HCT116 (cell line): ENCODE results near the gene FTO. TPM values are rescaled to one million over a fixed set of nuclear protein-coding genes. Genes with fewer than 3 reads are reported as not detected.

ENCODE experiments used
- ATAC-seq: fragments of 200-7000 bp; cut with Tn5 transposase; 2 replicates; pipeline ENCODE4 v1.9.1; 2020; ENCODE audit warnings: mild to moderate bottlenecking, moderate library complexity
- BruUV-seq: library from RNA; stranded (reverse); fragments of 400-500 nt; replicated peaks from 2 replicates; lab custom pipeline; 2021; lab: Mats Ljungman, UMichigan
- CTCF ChIA-PET: fragments of 300-600 bp; sonication (Branson Sonifier 250); formaldehyde crosslinking; loops from one replicate; lab custom pipeline; 2021; ENCODE audit warnings: antibody characterized with exemption; lab: Charles Lee
- POLR2A ChIA-PET: fragments of 300-600, 350-600 bp; sonication (Branson Sonifier 250); formaldehyde crosslinking; loops from one replicate; lab custom pipeline; 2021; ENCODE audit warnings: antibody characterized with exemption; lab: Charles Lee
- RAD21 ChIA-PET, 2 experiments: fragments of 300-600 bp; sonication (Branson Sonifier 250); formaldehyde crosslinking; loops; one replicate each; lab custom pipeline; 2023; ENCODE audit warnings: low total read pairs in 2 of 2; ENCODE audit not compliant: uncharacterized antibody in 2 of 2, unreplicated experiment in 2 of 2, low non-redundant PET in 1 of 2; lab: Charles Lee
- DNase-seq: peaks from one replicate; pipeline ENCODE4 v3.0.0-alpha.2; 2010; ENCODE audit warnings: low read depth, low spot score
- H2AFZ ChIP-seq: fragments of 200-600 bp; shearing (Covaris generic), sonication (generic); 2 replicates; pipeline ENCODE4 v1.6.1; 2017; ENCODE audit warnings: low read depth, mixed run types, mixed read lengths, antibody characterized with exemption, low read length; ENCODE audit not compliant: poor library complexity, severe bottlenecking
- H3K27ac ChIP-seq: 2 replicates; pipeline ENCODE4 v1.5.1; 2012; ENCODE audit warnings: low read depth, low read length
- H3K27me3 ChIP-seq: fragments of 200-600 bp; sonication (generic); 2 replicates; pipeline ENCODE4 v1.6.1; 2016; ENCODE audit warnings: mixed run types, low read length, mixed read lengths; ENCODE audit not compliant: insufficient read depth
- H3K36me3 ChIP-seq, 2 experiments: fragments of 200-500 bp in 1 of 2; fragments of 200-600 bp in 1 of 2; sonication (Bioruptor generic) in 1 of 2; sonication (generic) in 1 of 2; 2 replicates each; pipeline versions ENCODE4 v1.5.1 to v1.6.1; 2014 to 2016; ENCODE audit warnings: low read length in 2 of 2, inconsistent platforms in 1 of 2, mixed read lengths in 1 of 2, mixed run types in 1 of 2; ENCODE audit not compliant: insufficient read depth in 2 of 2, control insufficient read depth in 1 of 2
- H3K4me1 ChIP-seq, 2 experiments: fragments of 200-600 bp in 1 of 2; sonication (generic) in 1 of 2; 2 replicates each; pipeline versions ENCODE4 v1.5.1 to v1.6.1; 2012 to 2017; ENCODE audit warnings: low read length in 2 of 2, inconsistent platforms in 1 of 2, mild to moderate bottlenecking in 1 of 2, mixed read lengths in 1 of 2, mixed run types in 1 of 2, moderate library complexity in 1 of 2; ENCODE audit not compliant: insufficient read depth in 2 of 2, control insufficient read depth in 1 of 2
- H3K4me2 ChIP-seq: fragments of 200-600 bp; sonication (generic); 2 replicates; pipeline ENCODE4 v1.6.1; 2017; ENCODE audit warnings: mixed run types, low read length, mixed read lengths
- H3K4me3 ChIP-seq, 2 experiments: fragments of 200-600 bp in 1 of 2; sonication (generic) in 1 of 2; replicated peaks in 1 of 2; 2 replicates each; pipeline ENCODE4 v1.5.1; 2011 to 2016; ENCODE audit warnings: low read length in 2 of 2, control low read depth in 1 of 2, low read depth in 1 of 2, mild to moderate bottlenecking in 1 of 2, mixed read lengths in 1 of 2, mixed run types in 1 of 2
- H3K79me2 ChIP-seq: fragments of 200-600 bp; sonication (generic); 2 replicates; pipeline ENCODE4 v1.6.1; 2017; ENCODE audit warnings: mild to moderate bottlenecking, mixed run types, low read length, moderate library complexity, mixed read lengths; ENCODE audit not compliant: insufficient read depth
- H3K9ac ChIP-seq: fragments of 200-600 bp; sonication (generic); 2 replicates; pipeline ENCODE4 v1.6.1; 2016; ENCODE audit warnings: low read length, mixed read lengths
- H3K9me2 ChIP-seq: fragments of 200-600 bp; sonication (generic), shearing (Covaris generic); 2 replicates; pipeline ENCODE4 v1.6.1; 2017; ENCODE audit warnings: mixed run types, mild to moderate bottlenecking, moderate library complexity; ENCODE audit not compliant: insufficient read depth
- H3K9me3 ChIP-seq, 2 experiments: fragments of 200-500 bp in 1 of 2; fragments of 200-600 bp in 1 of 2; sonication (Bioruptor generic) in 1 of 2; sonication (generic) in 1 of 2; 2 replicates each; pipeline ENCODE4 v1.6.1; 2014 to 2017; ENCODE audit warnings: low read length in 2 of 2, mixed read lengths in 2 of 2, inconsistent platforms in 1 of 2, low read depth in 1 of 2, mild to moderate bottlenecking in 1 of 2, mixed run types in 1 of 2, moderate library complexity in 1 of 2; ENCODE audit not compliant: control insufficient read depth in 1 of 2, insufficient read depth in 1 of 2
- H4K20me1 ChIP-seq: fragments of 200-600 bp; sonication (generic), shearing (Covaris generic); 2 replicates; pipeline ENCODE4 v1.6.1; 2017; ENCODE audit warnings: mixed run types, mild to moderate bottlenecking, moderate library complexity; ENCODE audit not compliant: insufficient read depth
- CBX3 ChIP-seq: IDR thresholded peaks from 2 replicates; pipeline ENCODE4 v1.6.1; 2012; ENCODE audit warnings: low read depth
- EZH2 ChIP-seq: fragments of 200-600 bp; sonication (generic); IDR thresholded peaks from 2 replicates; pipeline ENCODE4 v1.6.1; 2017; ENCODE audit warnings: antibody characterized with exemption, mixed run types
- JUND ChIP-seq: IDR thresholded peaks from 2 replicates; pipeline ENCODE4 v1.6.1; 2012
- POLR2A ChIP-seq: IDR thresholded peaks from 2 replicates; pipeline ENCODE4 v1.7.0; 2011; ENCODE audit warnings: borderline replicate concordance; ENCODE audit not compliant: insufficient read depth, insufficient read length; ENCODE audit errors: extremely low read depth
- POLR2AphosphoS5 ChIP-seq: IDR thresholded peaks from 2 replicates; pipeline ENCODE4 v1.6.1; 2011; ENCODE audit warnings: mild to moderate bottlenecking, low read depth, low read length, moderate library complexity
- SIN3A ChIP-seq: IDR thresholded peaks from 2 replicates; pipeline ENCODE4 v1.6.1; 2012; ENCODE audit warnings: low read depth
- SRF ChIP-seq: IDR thresholded peaks from 2 replicates; pipeline ENCODE4 v1.6.1; 2012; ENCODE audit warnings: low read depth
- TCF7L2 ChIP-seq: IDR thresholded peaks from 2 replicates; pipeline ENCODE4 v1.7.0; 2011; ENCODE audit warnings: borderline replicate concordance, inconsistent platforms; ENCODE audit not compliant: insufficient read depth, insufficient read length; ENCODE audit errors: extremely low read depth
- YY1 ChIP-seq: IDR thresholded peaks from 2 replicates; pipeline ENCODE4 v1.6.1; 2011; ENCODE audit warnings: low read length, low read depth, moderate library complexity, mild to moderate bottlenecking; ENCODE audit not compliant: insufficient replicate concordance; ENCODE audit errors: extremely low read depth
- ZNF274 ChIP-seq: fragments of 200-500 bp; sonication (Bioruptor generic); IDR thresholded peaks from 2 replicates; pipeline ENCODE4 v1.6.1; 2014; ENCODE audit warnings: mild to moderate bottlenecking, low read depth, low read length, inconsistent platforms
- intact Hi-C: fragments of 100-400 bp; cut with micrococcal nuclease; formaldehyde crosslinking; loops from 2 replicates; pipeline ENCODE4 v1.10.0; 2022
- total RNA-seq: library from RNA; stranded (reverse); gene quantifications from one replicate; pipeline ENCODE4 v1.2.1, GENCODE V29; 2021; ENCODE audit not compliant: unreplicated experiment
- TF ChIP-seq, protein P1 (sequence below), 3 experiments: fragments of 200-600 bp in 1 of 3; sonication (generic) in 1 of 3; IDR thresholded peaks in 2 of 3; conservative IDR thresholded peaks in 1 of 3; 2 replicates each; pipeline ENCODE4 v1.5.1; 2012 to 2017; ENCODE audit warnings: low read depth in 2 of 3, low read length in 2 of 3, antibody characterized with exemption in 1 of 3, borderline replicate concordance in 1 of 3, control low read depth in 1 of 3, mild to moderate bottlenecking in 1 of 3, mixed read lengths in 1 of 3, mixed run types in 1 of 3, moderate library complexity in 1 of 3; ENCODE audit not compliant: insufficient read depth in 1 of 3
- TF ChIP-seq, protein P2 (sequence below): IDR thresholded peaks from 2 replicates; pipeline ENCODE4 v1.6.1; 2012
- TF ChIP-seq, protein P3 (sequence below): IDR thresholded peaks from 2 replicates; pipeline ENCODE4 v1.6.1; 2012

Gene FTO
- total RNA-seq, 1 experiment from 2014 or later = 55.2 TPM

DNA sequence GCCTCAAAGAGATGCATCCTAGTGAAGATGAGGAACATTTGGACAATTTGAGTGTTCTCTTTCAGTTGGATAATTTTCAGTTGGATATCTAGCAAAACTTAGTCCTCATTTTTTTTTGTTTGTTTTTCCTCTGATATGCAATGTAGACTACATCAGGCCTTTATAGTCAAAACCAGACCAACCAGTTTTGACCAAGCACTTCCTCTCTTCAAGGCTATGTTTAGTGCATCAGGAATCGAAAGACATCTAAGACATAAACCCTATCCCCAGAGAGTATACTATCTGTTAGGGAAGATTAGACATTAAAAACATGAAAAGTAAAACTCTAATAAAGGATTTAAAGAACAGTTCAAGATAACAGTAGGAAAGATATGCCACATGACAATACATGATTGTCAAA lies 326.5 kb downstream of the FTO start:
- no TSS peak for BruUV-seq
- RAD21 ChIA-PET = no interaction called here

More for the DNA sequence above, 326.5 kb downstream of the FTO start:
- no peaks in the 10 kb centered on the region for H3K36me3 ChIP-seq
- H3K9me3 ChIP-seq = peaks cover 0 to 3% of the 10 kb centered on the region in 2 experiments; a peak in 1 of 4 replicates
- ATAC-seq = no peak
- no peaks in the 10 kb centered on the region for H4K20me1 ChIP-seq
- H3K4me1 ChIP-seq = peaks cover 0 to 19% of the 10 kb centered on the region in 2 experiments; a peak in 2 of 4 replicates
- no peak for DNase-seq
- H2AFZ ChIP-seq = no peak overlapping the region
- no peak overlapping the region for H3K9ac ChIP-seq
- H3K4me3 ChIP-seq = no peak overlapping the region
- no peaks in the 10 kb centered on the region for H3K79me2 ChIP-seq
- intact Hi-C loops = no loop called here
- no peaks in the 10 kb centered on the region for H3K9me2 ChIP-seq
- H3K27me3 ChIP-seq = no peaks in the 10 kb centered on the region
- TF ChIP-seq, protein P1, sequence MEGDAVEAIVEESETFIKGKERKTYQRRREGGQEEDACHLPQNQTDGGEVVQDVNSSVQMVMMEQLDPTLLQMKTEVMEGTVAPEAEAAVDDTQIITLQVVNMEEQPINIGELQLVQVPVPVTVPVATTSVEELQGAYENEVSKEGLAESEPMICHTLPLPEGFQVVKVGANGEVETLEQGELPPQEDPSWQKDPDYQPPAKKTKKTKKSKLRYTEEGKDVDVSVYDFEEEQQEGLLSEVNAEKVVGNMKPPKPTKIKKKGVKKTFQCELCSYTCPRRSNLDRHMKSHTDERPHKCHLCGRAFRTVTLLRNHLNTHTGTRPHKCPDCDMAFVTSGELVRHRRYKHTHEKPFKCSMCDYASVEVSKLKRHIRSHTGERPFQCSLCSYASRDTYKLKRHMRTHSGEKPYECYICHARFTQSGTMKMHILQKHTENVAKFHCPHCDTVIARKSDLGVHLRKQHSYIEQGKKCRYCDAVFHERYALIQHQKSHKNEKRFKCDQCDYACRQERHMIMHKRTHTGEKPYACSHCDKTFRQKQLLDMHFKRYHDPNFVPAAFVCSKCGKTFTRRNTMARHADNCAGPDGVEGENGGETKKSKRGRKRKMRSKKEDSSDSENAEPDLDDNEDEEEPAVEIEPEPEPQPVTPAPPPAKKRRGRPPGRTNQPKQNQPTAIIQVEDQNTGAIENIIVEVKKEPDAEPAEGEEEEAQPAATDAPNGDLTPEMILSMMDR (IDR thresholded peaks at IDR 0.05 in 2 of 3, conservative IDR thresholded peaks at IDR 0.05 in 1 of 3; ENCODE audit: borderline replicate concordance in 1 of 3, insufficient read depth in 1 of 3, low read depth in 2 of 3, low read length in 2 of 3) = no peak
- TF ChIP-seq YY1 = no peak
- TF ChIP-seq, protein P2, sequence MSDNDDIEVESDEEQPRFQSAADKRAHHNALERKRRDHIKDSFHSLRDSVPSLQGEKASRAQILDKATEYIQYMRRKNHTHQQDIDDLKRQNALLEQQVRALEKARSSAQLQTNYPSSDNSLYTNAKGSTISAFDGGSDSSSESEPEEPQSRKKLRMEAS = no peak
- no peak for TF ChIP-seq SRF
- no peak for TF ChIP-seq SIN3A
- no peak for TF ChIP-seq POLR2A
- TF ChIP-seq EZH2 = no peak
- TF ChIP-seq POLR2AphosphoS5 = no peak
- TF ChIP-seq, protein P3, sequence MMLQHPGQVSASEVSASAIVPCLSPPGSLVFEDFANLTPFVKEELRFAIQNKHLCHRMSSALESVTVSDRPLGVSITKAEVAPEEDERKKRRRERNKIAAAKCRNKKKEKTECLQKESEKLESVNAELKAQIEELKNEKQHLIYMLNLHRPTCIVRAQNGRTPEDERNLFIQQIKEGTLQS = no peak
- no peak for TF ChIP-seq TCF7L2
- no peak for TF ChIP-seq ZNF274
- TF ChIP-seq JUND = no peak
- TF ChIP-seq CBX3 = no peak
- H3K4me2 ChIP-seq = no peak overlapping the region
- no peak overlapping the region for H3K27ac ChIP-seq
- ChIA-PET CTCF (no interaction called here), POLR2A (no interaction called here)
